NK-92 (cell line): ENCODE measurements around the gene NECTIN1.

ENCODE experiments used
- DNase-seq: peaks from one replicate; lab custom pipeline; 2025; ENCODE audit not compliant: unreplicated experiment; lab: John Stamatoyannopoulos, UW

The NECTIN1 gene

GRCh38 chr11:119644502-119644901, 84.5 kb downstream of the NECTIN1 start:
- DNase-seq = no peak

- DNase-seq = no peak
Observed at GRCh38 chr11:119643876-119644225, 85.1 kb downstream of the NECTIN1 start.

- DNase-seq = no peak
Observed at GRCh38 chr11:119643212-119643875, 85.7 kb downstream of the NECTIN1 start.

GRCh38 chr11:119641983-119642745, 86.8 kb downstream of the NECTIN1 start:
- no peak for DNase-seq

GRCh38 chr11:119640541-119640940, 88.5 kb downstream of the NECTIN1 start:
- DNase-seq = no peak

GRCh38 chr11:119639642-119640205, 89.3 kb downstream of the NECTIN1 start:
- DNase-seq = no peak

GRCh38 chr11:119638851-119639250, 90.1 kb downstream of the NECTIN1 start:
- no peak for DNase-seq

- DNase-seq = no peak
Observed at GRCh38 chr11:119637481-119637880, 91.5 kb downstream of the NECTIN1 start.

GRCh38 chr11:119635776-119636175, 93.2 kb downstream of the NECTIN1 start:
- DNase-seq = no peak

GRCh38 chr11:119635041-119635740, 93.8 kb downstream of the NECTIN1 start:
- DNase-seq = no peak

- no peak for DNase-seq
Observed at GRCh38 chr11:119634301-119634700, 94.7 kb downstream of the NECTIN1 start.

GRCh38 chr11:119629834-119630624, 99.0 kb downstream of the NECTIN1 start:
- no peak for DNase-seq

GRCh38 chr11:119629085-119629484, 99.9 kb downstream of the NECTIN1 start:
- no peak for DNase-seq

- DNase-seq = no peak
Observed at GRCh38 chr11:119627286-119627685, 101.7 kb downstream of the NECTIN1 start.

- DNase-seq = no peak
Observed at GRCh38 chr11:119626871-119627270, 102.1 kb downstream of the NECTIN1 start.

GRCh38 chr11:119626197-119626841, 102.7 kb downstream of the NECTIN1 start:
- DNase-seq = no peak

- no peak for DNase-seq
Observed at GRCh38 chr11:119625206-119625978, 103.6 kb downstream of the NECTIN1 start.

- no peak for DNase-seq
Observed at GRCh38 chr11:119624629-119625028, 104.4 kb downstream of the NECTIN1 start.

GRCh38 chr11:119624102-119624615, 104.8 kb downstream of the NECTIN1 start:
- no peak for DNase-seq
